HT-29 (cell line): Measurements from ENCODE around the gene BTC. TPM values are rescaled to one million over a fixed set of nuclear protein-coding genes. Genes with fewer than 3 reads are reported as not detected.
"Not testable (repeated sequence)": the region's sequence is repeated elsewhere in the genome, so short reads cannot be mapped to it uniquely, and the experiment has no call there.

Experiments used
- DNase-seq: peaks from one replicate; pipeline ENCODE4 v3.0.0-alpha.2; 2015; ENCODE audit warnings: low spot score
- total RNA-seq: library from RNA; depleted of rRNA; stranded (reverse); fragments of >200 nt; shearing (Covaris generic); gene quantifications from 2 replicates; pipeline ENCODE4 v1.2.3, GENCODE V29; 2014; rRNA removed

The BTC gene
- total RNA-seq = 1.4 and 1.9 TPM in 2 replicates

GRCh38 chr4:74794382-74795010 is at the start of gene BTC:
TSS of gene BTC (minus strand) at chr4:74794523. CDS start at chr4:74794325, 198 bp downstream.
- DNase-seq = peak; percentile 80

- DNase-seq = no peak
Measured at GRCh38 chr4:74840936-74841509, 46.7 kb upstream of the BTC start.

- no peak for DNase-seq
Measured at GRCh38 chr4:74838746-74839370, 44.5 kb upstream of the BTC start.

- DNase-seq = no peak
Measured at GRCh38 chr4:74830928-74831327, 36.6 kb upstream of the BTC start.

GRCh38 chr4:74823194-74823593 is 28.9 kb upstream of the BTC start:
- no peak for DNase-seq

GRCh38 chr4:74822603-74823002 is 28.3 kb upstream of the BTC start:
- no peak for DNase-seq

- DNase-seq = no peak
Measured at GRCh38 chr4:74821541-74821940, 27.2 kb upstream of the BTC start.

GRCh38 chr4:74814052-74814451 is 19.7 kb upstream of the BTC start:
- DNase-seq = no peak

GRCh38 chr4:74812056-74812455 is 17.7 kb upstream of the BTC start:
- DNase-seq = not testable (repeated sequence)

GRCh38 chr4:74805601-74806000 is 11.3 kb upstream of the BTC start:
- DNase-seq = peak; percentile 20

GRCh38 chr4:74800310-74800709 is 6.0 kb upstream of the BTC start:
- no peak for DNase-seq

- no peak for DNase-seq
Measured at GRCh38 chr4:74796631-74797030, 2.3 kb upstream of the BTC start.

- peak; percentile 84 for DNase-seq
Measured at GRCh38 chr4:74793757-74794381, 454 bp downstream of the BTC start.

- no peak for DNase-seq
Measured at GRCh38 chr4:74790652-74791051, 3.7 kb downstream of the BTC start.

- DNase-seq = no peak
Measured at GRCh38 chr4:74789518-74789917, 4.8 kb downstream of the BTC start.

GRCh38 chr4:74777531-74777930 is 16.8 kb downstream of the BTC start:
- DNase-seq = no peak

- DNase-seq = no peak
Measured at GRCh38 chr4:74772783-74773182, 21.5 kb downstream of the BTC start.

- no peak for DNase-seq
Measured at GRCh38 chr4:74772106-74772505, 22.2 kb downstream of the BTC start.

GRCh38 chr4:74770226-74770910 is 24.0 kb downstream of the BTC start:
- peak; percentile 22 for DNase-seq

- DNase-seq = peak; percentile 83
Measured at GRCh38 chr4:74768857-74769525, 25.3 kb downstream of the BTC start.

GRCh38 chr4:74764119-74764518 is 30.2 kb downstream of the BTC start:
- no peak for DNase-seq
